Measurements from ENCODE around the gene NPTX1.

The NPTX1 gene

GRCh38 chr17:80503031-80503430 lies 26.6 kb upstream of the NPTX1 start:
- DNase-seq, result no peak

- no peak for DNase-seq
Observed at GRCh38 chr17:80502578-80502877, 26.1 kb upstream of the NPTX1 start.

- no peak for DNase-seq
Observed at GRCh38 chr17:80501741-80502577, 25.6 kb upstream of the NPTX1 start.

GRCh38 chr17:80499961-80500665 lies 23.7 kb upstream of the NPTX1 start:
- DNase-seq, result no peak

- no peak for DNase-seq
Observed at GRCh38 chr17:80499560-80499959, 23.2 kb upstream of the NPTX1 start.

- no peak for DNase-seq
Observed at GRCh38 chr17:80498920-80499410, 22.6 kb upstream of the NPTX1 start.

- no peak for DNase-seq
Observed at GRCh38 chr17:80498242-80498919, 22.0 kb upstream of the NPTX1 start.

- DNase-seq, result no peak
Observed at GRCh38 chr17:80497726-80498241, 21.4 kb upstream of the NPTX1 start.

GRCh38 chr17:80494547-80494946 lies 18.1 kb upstream of the NPTX1 start:
- no peak for DNase-seq

GRCh38 chr17:80492343-80493136 lies 16.1 kb upstream of the NPTX1 start:
- DNase-seq, result no peak

GRCh38 chr17:80491478-80492342 lies 15.3 kb upstream of the NPTX1 start:
- DNase-seq, result no peak

GRCh38 chr17:80487511-80487910 lies 11.1 kb upstream of the NPTX1 start:
- no peak for DNase-seq

- DNase-seq, result no peak
Observed at GRCh38 chr17:80486692-80487091, 10.3 kb upstream of the NPTX1 start.

GRCh38 chr17:80485846-80486245 lies 9.4 kb upstream of the NPTX1 start:
- peak; percentile 55 for DNase-seq

GRCh38 chr17:80482555-80483308 lies 6.3 kb upstream of the NPTX1 start:
- no peak for DNase-seq

- DNase-seq, result no peak
Observed at GRCh38 chr17:80482058-80482318, 5.6 kb upstream of the NPTX1 start.

- DNase-seq, result no peak
Observed at GRCh38 chr17:80481284-80482057, 5.1 kb upstream of the NPTX1 start.

- DNase-seq, result no peak
Observed at GRCh38 chr17:80480248-80480647, 3.8 kb upstream of the NPTX1 start.

- no peak for DNase-seq
Observed at GRCh38 chr17:80479246-80479566, 2.8 kb upstream of the NPTX1 start.

- no peak for DNase-seq
Observed at GRCh38 chr17:80478487-80479245, 2.3 kb upstream of the NPTX1 start.

Measured in CD4-positive, alpha-beta T cell treated with Interleukin-15 for 1 hour (primary cell).